Caki2 (cell line): ENCODE data around the gene ZNF280B. TPM values are rescaled to one million over a fixed set of nuclear protein-coding genes. Genes with fewer than 3 reads are reported as not detected.
"Not testable (repeated sequence)": the region's sequence is repeated elsewhere in the genome, so short reads cannot be mapped to it uniquely, and the experiment has no call there.

Experiments
- DNase-seq: peaks from one replicate; pipeline ENCODE4 v3.0.0-alpha.2; 2015; ENCODE audit warnings: low read depth
- in situ Hi-C: cut with HindIII; loops from 2 replicates; pipeline ENCODE4 v1.10.0; 2016; ENCODE audit warnings: low sequenced_read_pairs, low pct_unique_long_range_greater_than_20kb, mixed read lengths
- total RNA-seq: library from RNA; depleted of rRNA; stranded (reverse); fragments of >200 nt; shearing (Covaris generic); gene quantifications from 2 replicates; pipeline ENCODE4 v1.2.3, GENCODE V29; 2014; ENCODE audit warnings: low replicate concordance; rRNA removed

ZNF280B gene
- total RNA-seq, 1 experiment from 2014 or later = 2.7 TPM

GRCh38 chr22:22458387-22458786 is 50.2 kb downstream of the ZNF280B start:
- no peak for DNase-seq
- in situ Hi-C loops = no loop called here

DNA sequence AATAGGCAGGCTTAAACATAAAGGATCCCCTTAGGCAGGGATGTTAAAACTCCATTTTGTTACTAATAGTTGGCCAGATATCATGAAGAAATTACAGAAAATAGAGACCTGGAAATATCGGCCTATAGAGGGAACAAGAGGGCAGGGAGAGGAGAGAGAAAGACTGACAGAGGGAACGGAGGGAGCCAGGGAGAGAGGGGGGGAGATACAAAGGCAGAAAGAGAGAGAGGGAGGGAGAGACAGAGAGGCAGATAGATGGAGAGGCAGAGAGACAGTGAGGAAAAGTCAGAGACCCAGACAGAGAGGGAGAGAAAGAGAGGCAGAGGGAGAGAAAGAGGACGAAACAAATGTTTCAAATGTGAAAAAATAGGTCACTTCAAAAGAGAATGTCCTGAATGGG is 53.5 kb downstream of the ZNF280B start:
- DNase-seq = no peak
- in situ Hi-C loops = no loop called here

DNA sequence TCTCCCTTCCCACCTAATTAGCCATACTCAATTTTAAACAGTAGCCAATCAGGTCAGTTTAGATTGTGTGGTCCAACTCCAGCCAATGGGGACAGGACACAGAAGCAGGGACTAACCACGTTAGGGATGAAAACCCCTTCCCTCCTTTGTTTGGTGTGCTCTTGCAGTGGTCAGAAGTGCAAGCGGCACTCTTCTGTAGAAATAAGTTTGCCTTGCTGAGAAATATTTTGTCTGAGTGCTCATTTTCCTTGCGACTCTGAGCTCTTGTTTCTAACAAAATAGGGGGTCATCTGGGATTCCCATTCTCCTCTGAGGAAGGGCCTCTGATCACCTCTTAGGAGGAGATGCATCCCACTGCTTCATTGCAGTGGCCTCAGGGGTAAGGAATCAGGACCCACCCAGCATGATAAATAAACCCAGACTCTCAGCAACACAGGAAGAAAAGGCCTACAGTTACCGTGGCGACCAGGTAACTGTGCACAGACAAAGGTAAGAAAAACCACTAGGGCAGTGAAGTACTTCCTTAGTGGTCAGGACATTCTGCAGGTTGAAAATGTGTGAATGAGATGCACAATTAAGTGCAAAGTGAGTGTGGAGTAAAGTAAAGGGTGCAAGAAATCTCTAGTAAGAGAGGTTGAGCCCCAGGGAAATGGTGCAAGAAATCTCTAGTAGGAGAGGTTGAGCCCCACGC is 55.4 kb downstream of the ZNF280B start:
- no peak for DNase-seq
- in situ Hi-C loops = no loop called here

- in situ Hi-C loops = no loop called here
- no peak for DNase-seq
Measured at GRCh38 chr22:22452211-22452610, 56.3 kb downstream of the ZNF280B start.

- in situ Hi-C loops = no loop called here
- no peak for DNase-seq
Measured at GRCh38 chr22:22450343-22450839, 58.2 kb downstream of the ZNF280B start.

DNA sequence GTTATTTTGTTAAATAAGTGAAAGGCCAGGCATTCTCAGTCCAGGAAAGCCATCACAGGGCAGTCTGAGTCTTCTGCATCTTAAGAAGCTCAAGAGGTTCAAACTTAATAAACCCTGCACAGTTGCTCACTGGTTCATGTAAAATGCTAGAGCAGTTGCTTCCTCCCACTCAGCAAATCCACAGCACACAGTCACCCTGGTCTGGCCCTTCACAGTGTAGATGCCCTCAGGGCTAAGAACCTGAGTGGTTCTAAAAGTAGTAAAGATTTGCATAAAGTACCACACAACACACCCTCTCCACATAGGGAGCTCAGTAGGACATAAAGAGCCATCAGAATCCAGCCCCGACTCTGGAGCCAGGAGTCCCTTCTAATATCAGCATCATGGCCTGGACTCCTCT is 58.7 kb downstream of the ZNF280B start:
- in situ Hi-C loops = no loop called here
- DNase-seq = no peak

DNA sequence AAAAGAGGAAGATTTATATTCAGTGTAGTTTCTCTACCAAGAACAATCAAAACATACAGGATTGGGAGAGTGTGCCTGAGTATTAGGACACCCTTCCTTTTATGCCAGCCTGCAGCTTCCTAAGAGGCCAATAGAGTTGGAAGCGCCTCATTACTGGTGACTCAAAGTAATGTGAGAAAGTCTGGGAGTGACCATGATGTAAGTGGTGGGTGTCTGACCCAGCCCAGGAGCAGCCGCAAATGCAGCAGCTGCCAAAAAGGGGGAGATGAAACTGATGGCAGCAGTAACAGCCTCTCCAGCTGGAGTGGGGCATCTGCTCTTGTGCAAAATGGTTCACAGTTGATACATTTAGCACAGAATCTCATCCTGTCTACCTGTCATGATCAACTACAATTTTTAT is 62.0 kb downstream of the ZNF280B start:
- in situ Hi-C loops = no loop called here
- no peak for DNase-seq

GRCh38 chr22:22444007-22444589 is 64.4 kb downstream of the ZNF280B start:
- in situ Hi-C loops = not testable (repeated sequence)

GRCh38 chr22:22442928-22443709 is 65.4 kb downstream of the ZNF280B start:
- DNase-seq = no peak
- in situ Hi-C loops = no loop called here

More at GRCh38 chr22:22444007-22444589, 64.4 kb downstream of the ZNF280B start:
- not testable (repeated sequence) for DNase-seq

GRCh38 chr22:22441626-22442025 is 66.9 kb downstream of the ZNF280B start:
- DNase-seq, in situ Hi-C loops: not testable (repeated sequence)

DNA sequence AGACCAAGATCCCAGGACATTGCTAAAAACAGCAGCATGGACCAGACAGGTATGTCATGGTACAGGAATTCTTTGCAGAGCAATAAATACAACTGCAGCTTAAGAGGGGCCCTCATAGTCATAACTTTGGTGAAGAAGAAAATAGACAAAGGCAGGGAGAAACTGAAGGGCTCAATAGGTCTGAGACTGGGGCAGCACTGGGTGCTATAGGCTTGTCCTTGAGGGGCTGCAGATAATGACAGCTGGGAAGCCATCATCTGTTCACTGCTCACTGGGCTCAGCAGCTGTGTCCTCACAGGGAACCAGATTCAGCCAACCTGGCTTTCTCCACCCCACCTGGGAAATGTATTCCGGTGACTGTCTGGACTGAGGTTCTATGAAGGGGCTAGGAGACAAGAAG is 68.4 kb downstream of the ZNF280B start:
- in situ Hi-C loops = no loop called here
- no peak for DNase-seq

Other genes with a start within 250 kb of the ZNF280B start
- gene ZNF280A, start 11.5 kb upstream of the ZNF280B start, total RNA-seq = 3.0 and 3.1 TPM in 2 replicates
- 37.7 and 58.4 TPM in 2 replicates for gene PRAME, start 50.5 kb upstream of the ZNF280B start, total RNA-seq
- 1.8 TPM in 1 of 2 replicates, not detected in the other for gene GGTLC2, start 135.9 kb upstream of the ZNF280B start, total RNA-seq